Lung (tissue), 12 donors: ENCODE data around the gene METTL16. TPM values are rescaled to one million over a fixed set of nuclear protein-coding genes. Genes with fewer than 3 reads are reported as not detected.

Experiments
- ATAC-seq: fragments of 200-7000 bp; cut with Tn5 transposase; one replicate; pipeline ENCODE4 v1.9.1; 2020; ENCODE audit warnings: moderate number of reproducible peaks; ENCODE audit not compliant: insufficient read depth, low FRiP score
- DNase-seq, 3 donors: peaks; one replicate each; pipeline ENCODE4 v3.0.0-alpha.2; 2013 to 2017
- H3K27ac ChIP-seq, 2 donors: one replicate each; pipeline ENCODE4 v1.5.1; 2013; ENCODE audit warnings: mild to moderate bottlenecking in 2 of 2, moderate library complexity in 2 of 2, control low read depth in 1 of 2, inconsistent platforms in 1 of 2, low read depth in 1 of 2, low read length in 1 of 2
- H3K27me3 ChIP-seq, 3 donors: one replicate each; pipeline ENCODE4 v1.5.1; 2013; ENCODE audit warnings: low read length in 2 of 3; ENCODE audit not compliant: control insufficient read depth in 3 of 3, insufficient read depth in 3 of 3
- H3K36me3 ChIP-seq, 4 donors: one replicate each; pipeline ENCODE4 v1.5.1; 2013; ENCODE audit warnings: low read length in 4 of 4, mild to moderate bottlenecking in 1 of 4, moderate library complexity in 1 of 4; ENCODE audit not compliant: control insufficient read depth in 4 of 4, insufficient read depth in 4 of 4
- H3K4me1 ChIP-seq, 5 donors: one replicate each; pipeline ENCODE4 v1.5.1; 2013; ENCODE audit warnings: low read length in 5 of 5, mild to moderate bottlenecking in 2 of 5, moderate library complexity in 1 of 5; ENCODE audit not compliant: control insufficient read depth in 5 of 5, insufficient read depth in 5 of 5
- H3K4me3 ChIP-seq: one replicate; pipeline ENCODE4 v1.5.1; 2013; ENCODE audit warnings: mild to moderate bottlenecking, control low read depth, moderate library complexity
- H3K9ac ChIP-seq, 2 donors: one replicate each; pipeline ENCODE4 v1.5.1; 2013; ENCODE audit warnings: low read length in 2 of 2, control low read depth in 1 of 2; ENCODE audit not compliant: insufficient read depth in 1 of 2
- H3K9me3 ChIP-seq, 4 donors: one replicate each; pipeline ENCODE4 v1.5.1; 2013; ENCODE audit warnings: low read length in 3 of 4, mild to moderate bottlenecking in 1 of 4, moderate library complexity in 1 of 4; ENCODE audit not compliant: control insufficient read depth in 4 of 4, insufficient read depth in 3 of 4
- WGBS, 2 donors: extraction: QIAGEN DNeasy Blood & Tissue Kit; methylation state at CpG; one replicate each; pipeline ENCODE4 v1.1.7; 2013; 5-methylcytosine and 5-hydroxymethylcytosine counted together
- polyA plus RNA-seq, 2 donors: library from polyadenylated mRNA; stranded (reverse); fragments of 200-250 nt; gene quantifications; one replicate each; pipeline ENCODE4 v1.2.1, GENCODE V29; 2013
- total RNA-seq, 2 donors: library from RNA; depleted of rRNA in 1 of 2; stranded (reverse); fragments of >200 nt in 1 of 2; gene quantifications; one replicate each; pipeline ENCODE4 v1.2.1, GENCODE V29; 2014 to 2021
- TF ChIP-seq, protein P1 (sequence below): IDR thresholded peaks from 2 replicates; pipeline ENCODE4 v1.5.1; 2012; ENCODE audit warnings: mild to moderate bottlenecking; ENCODE audit errors: control extremely low read depth, extremely low read depth
- donor health status: control.
- donor health status: control.
- donor health status: Bipolar disorder and iron deficiency.
- donor health status: healthy.
- donor health status: DM: yes; HTN: yes; CAD: no.

The METTL16 gene
- total and polyA plus RNA-seq, 4 donors: 12.1 to 36.1 (median 29.8) TPM

DNA sequence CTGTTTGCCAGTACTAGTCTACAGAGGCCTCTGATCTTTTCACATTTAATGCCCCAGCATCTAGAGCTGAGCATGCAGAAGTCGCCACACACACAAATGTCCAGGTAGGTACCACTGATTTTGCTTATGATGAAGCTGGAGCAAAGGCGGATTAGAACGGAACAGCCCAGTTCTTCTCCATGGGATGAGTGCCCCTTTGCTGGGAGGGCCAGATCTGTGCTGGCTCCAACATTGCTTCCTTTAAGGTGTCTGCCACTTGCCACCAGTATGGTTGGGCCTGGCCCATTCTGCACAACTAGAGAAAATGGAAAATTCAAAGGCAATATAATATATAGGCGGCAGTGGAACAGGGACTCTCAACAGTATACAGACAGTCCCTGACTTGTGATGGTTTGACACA, 108.6 kb downstream of the METTL16 start:
- Histone ChIP-seq H3K9me3 (no peaks in the 10 kb centered on the region), H3K4me1 (peaks cover 4 to 19% (median 6%) of the 10 kb centered on the region in 5 donors), H3K36me3 (peaks cover 0 to 3% (median 1%) of the 10 kb centered on the region in 4 donors), H3K27ac (peak overlapping the region in 1 of 2 donors; percentile 10), H3K27me3 (no peaks in the 10 kb centered on the region), H3K9ac (no peak overlapping the region), H3K4me3 (no peak overlapping the region)
- ATAC-seq (no peak), DNase-seq (no peak)
- 93 to 98% methylated on average over 4 of the region's 4 CpGs for WGBS, 2 donors
- TF ChIP-seq, protein P1, sequence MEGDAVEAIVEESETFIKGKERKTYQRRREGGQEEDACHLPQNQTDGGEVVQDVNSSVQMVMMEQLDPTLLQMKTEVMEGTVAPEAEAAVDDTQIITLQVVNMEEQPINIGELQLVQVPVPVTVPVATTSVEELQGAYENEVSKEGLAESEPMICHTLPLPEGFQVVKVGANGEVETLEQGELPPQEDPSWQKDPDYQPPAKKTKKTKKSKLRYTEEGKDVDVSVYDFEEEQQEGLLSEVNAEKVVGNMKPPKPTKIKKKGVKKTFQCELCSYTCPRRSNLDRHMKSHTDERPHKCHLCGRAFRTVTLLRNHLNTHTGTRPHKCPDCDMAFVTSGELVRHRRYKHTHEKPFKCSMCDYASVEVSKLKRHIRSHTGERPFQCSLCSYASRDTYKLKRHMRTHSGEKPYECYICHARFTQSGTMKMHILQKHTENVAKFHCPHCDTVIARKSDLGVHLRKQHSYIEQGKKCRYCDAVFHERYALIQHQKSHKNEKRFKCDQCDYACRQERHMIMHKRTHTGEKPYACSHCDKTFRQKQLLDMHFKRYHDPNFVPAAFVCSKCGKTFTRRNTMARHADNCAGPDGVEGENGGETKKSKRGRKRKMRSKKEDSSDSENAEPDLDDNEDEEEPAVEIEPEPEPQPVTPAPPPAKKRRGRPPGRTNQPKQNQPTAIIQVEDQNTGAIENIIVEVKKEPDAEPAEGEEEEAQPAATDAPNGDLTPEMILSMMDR: no peak

DNA sequence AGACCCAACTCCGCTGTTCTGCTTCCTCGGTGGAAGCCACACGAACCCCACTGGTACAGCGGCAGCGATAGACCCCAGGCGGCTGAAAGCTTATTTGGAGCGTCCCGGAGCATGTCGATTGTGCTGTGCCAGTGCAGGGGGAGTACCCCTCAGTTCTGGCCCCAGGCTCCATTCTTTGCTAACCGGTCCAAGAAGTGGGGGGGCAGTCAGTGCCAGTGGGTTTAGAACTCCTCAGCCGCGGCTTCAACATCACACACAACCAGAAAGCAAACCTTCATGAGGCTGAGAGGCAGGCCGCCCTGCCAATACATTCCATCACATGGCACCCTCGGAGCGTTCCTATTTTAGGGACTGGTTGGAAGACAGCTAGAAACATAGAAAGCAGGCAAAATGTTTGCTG, 109.1 kb downstream of the METTL16 start:
- no peak for ATAC-seq
- Histone ChIP-seq H3K36me3 (peaks cover 0 to 3% (median 1%) of the 10 kb centered on the region in 4 donors), H3K9me3 (no peaks in the 10 kb centered on the region), H3K27ac (peak overlapping the region in 1 of 2 donors; percentile 78), H3K9ac (peak overlapping the region in 1 of 2 donors; percentile 59), H3K4me1 (peaks cover 6 to 24% (median 9%) of the 10 kb centered on the region in 5 donors), H3K27me3 (no peaks in the 10 kb centered on the region), H3K4me3 (no peak overlapping the region)
- 21 to 28% methylated on average over 15 of the region's 15 CpGs for WGBS, 2 donors
- TF ChIP-seq, protein P1: no peak
- no peak for DNase-seq

DNA sequence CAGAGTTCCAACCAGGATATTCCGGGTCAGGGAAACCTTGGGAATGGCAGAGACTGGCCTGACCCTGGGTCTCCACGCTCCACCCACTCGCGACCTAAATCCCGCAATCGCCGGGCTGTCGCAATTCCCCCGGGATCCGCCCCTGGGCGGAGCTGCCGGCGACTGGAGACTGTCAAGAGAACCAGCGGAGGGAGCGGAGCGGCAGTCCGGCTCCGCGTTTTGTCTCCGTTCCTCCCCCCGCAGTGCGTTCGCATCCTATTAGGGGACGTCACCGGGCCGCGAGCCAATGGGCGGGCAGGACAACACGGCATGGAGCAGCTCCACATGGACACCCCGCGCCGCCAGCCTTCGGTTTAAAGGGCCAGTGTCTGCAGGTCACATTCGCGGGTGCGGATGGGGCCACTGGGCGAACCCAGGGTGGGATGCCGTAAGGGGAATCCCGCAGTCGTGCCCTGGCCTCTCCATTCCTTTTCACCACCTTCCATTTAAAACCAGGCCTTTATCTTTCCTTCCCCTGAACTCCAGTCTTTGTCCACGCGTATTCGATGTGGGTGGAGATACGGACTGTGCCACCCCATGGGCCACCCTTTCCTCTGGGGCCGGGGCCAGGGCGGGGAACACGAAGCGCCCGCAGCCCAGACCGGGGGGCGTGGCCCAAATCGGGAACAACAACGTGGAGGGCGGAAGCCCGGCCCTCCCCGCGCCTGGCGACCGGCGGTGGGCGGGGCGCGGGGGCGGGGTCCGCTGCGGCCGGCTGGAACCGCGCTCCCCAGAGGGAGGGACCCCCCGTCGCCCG, 110.1 kb downstream of the METTL16 start:
- TF ChIP-seq, protein P1: peak; percentile 36
- ATAC-seq (peak; percentile 63), DNase-seq (peak; percentile 100)
- 1% methylated on average over 69 to 72 of the region's 72 CpGs for WGBS, 2 donors
- Histone ChIP-seq H3K4me1 (peaks cover 10 to 34% (median 15%) of the 10 kb centered on the region in 5 donors), H3K27ac (peak overlapping the region; percentile 94 to 98), H3K36me3 (peaks cover 0 to 2% (median 1%) of the 10 kb centered on the region in 4 donors), H3K4me3 (peak overlapping the region; percentile 25), H3K27me3 (no peaks in the 10 kb centered on the region), H3K9ac (peak overlapping the region; percentile 48 to 68), H3K9me3 (no peaks in the 10 kb centered on the region)
